Measurements from ENCODE around the gene AADACL2. TPM values are rescaled to one million over a fixed set of nuclear protein-coding genes. Genes with fewer than 3 reads are reported as not detected.
"Not testable (repeated sequence)": the region's sequence is repeated elsewhere in the genome, so short reads cannot be mapped to it uniquely, and the experiment has no call there.

Gene AADACL2
- total RNA-seq, 2 experiments from 2014 or later = not detected

DNA sequence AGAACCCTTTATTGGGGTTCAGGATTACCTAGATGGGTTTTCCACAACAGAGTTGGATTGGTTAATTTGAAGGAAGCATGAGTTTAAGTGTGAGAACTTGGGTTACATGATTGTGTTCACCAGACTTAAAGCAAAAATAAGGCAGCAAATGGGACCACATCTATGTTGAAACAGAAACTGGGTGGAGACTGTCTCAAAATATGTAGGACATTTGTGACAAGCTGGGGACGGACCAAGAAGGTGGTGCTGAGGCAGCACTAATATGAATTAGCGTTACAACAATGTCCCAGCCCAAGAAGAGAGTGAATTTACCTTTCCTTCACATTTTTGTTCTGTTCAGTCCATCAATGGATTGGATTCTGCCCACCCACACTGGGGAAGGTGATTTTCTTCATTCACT, 866 bp upstream of the AADACL2 start:
- Mint-ChIP-seq H3K27me3 (peaks cover 2% of the 10 kb centered on the region), H3K27ac (no peak overlapping the region), H3K9me3 (ENCODE audit: low read depth) (no peaks in the 10 kb centered on the region), H3K4me1 (no peaks in the 10 kb centered on the region), H3K4me3 (no peak overlapping the region), H3K36me3 (no peaks in the 10 kb centered on the region)
- DNase-seq = no peak
- no peak for ATAC-seq
- CTCF ChIA-PET = no interaction called here

DNA sequence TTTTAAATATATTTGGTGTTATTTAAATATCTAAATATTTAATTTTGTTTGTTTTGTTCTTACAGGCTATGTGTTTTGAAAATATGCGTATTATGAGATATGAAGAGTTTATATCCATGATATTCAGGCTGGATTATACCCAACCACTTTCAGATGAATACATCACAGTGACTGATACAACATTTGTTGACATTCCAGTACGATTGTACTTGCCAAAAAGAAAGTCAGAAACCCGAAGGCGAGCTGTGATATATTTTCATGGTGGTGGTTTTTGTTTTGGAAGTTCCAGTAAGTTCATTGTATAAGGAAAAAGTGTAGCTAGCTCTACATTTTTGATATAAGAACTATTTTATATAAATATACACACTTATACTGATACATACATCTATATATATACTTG, 6.9 kb downstream of the AADACL2 start:
- no peaks in the 10 kb centered on the region for H3K36me3 Mint-ChIP-seq
- DNase-seq (no peak), ATAC-seq (no peak)
- H3K4me3 Mint-ChIP-seq = no peak overlapping the region
- no peaks in the 10 kb centered on the region for H3K4me1 Mint-ChIP-seq
- peaks cover 2% of the 10 kb centered on the region for H3K27me3 Mint-ChIP-seq
- CTCF ChIA-PET = no interaction called here
- H3K27ac Mint-ChIP-seq = no peak overlapping the region
- H3K9me3 Mint-ChIP-seq (ENCODE audit: low read depth) = no peaks in the 10 kb centered on the region

DNA sequence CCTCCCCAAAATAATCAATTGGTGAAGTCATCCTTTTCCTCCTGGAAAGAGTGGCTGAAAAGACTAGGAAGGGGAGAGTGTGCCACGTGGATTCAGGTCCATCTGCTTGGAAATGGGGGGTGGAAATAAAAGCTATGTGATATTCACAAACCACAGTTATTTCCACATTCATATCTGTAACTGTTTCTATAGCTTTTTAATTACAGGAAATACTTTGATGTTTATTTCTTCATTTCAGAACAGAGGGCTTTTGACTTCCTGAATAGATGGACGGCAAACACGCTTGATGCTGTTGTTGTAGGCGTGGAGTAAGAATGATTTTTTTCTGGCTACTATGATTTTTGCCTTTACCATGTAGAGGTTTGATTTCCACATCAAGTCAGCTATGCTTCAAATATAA, 10.1 kb downstream of the AADACL2 start:
- H3K27me3 Mint-ChIP-seq = no peaks in the 10 kb centered on the region
- no peaks in the 10 kb centered on the region for H3K4me1 Mint-ChIP-seq
- CTCF ChIA-PET = no interaction called here
- H3K27ac Mint-ChIP-seq = no peak overlapping the region
- no peaks in the 10 kb centered on the region for H3K9me3 Mint-ChIP-seq (ENCODE audit: low read depth)
- ATAC-seq (no peak), DNase-seq (no peak)
- no peaks in the 10 kb centered on the region for H3K36me3 Mint-ChIP-seq
- H3K4me3 Mint-ChIP-seq = no peak overlapping the region

DNA sequence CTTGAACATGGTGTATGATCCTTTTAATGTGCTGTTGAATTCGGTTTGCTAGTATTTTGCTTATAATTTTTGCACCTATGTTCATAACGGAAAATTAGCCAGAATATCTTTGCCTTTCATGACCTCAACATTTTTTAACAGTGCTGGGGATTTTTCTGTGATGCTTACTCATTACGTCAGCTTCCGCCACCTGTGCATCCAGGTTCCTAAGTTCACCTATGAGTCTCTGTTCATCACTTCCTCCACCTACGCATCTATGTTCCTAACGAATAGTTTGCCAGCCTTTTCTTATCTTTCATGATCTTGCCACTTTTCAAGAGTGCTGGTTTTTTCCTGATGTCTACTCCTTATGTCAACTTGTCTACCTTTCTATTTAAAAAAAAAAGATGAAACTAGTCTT, 16.5 kb downstream of the AADACL2 start:
- Mint-ChIP-seq H3K4me3 (no peak overlapping the region), H3K9me3 (ENCODE audit: low read depth) (no peaks in the 10 kb centered on the region), H3K4me1 (no peaks in the 10 kb centered on the region), H3K27ac (no peak overlapping the region), H3K27me3 (peaks cover 2% of the 10 kb centered on the region), H3K36me3 (no peaks in the 10 kb centered on the region)
- CTCF ChIA-PET = no interaction called here
- DNase-seq = no peak
- no peak for ATAC-seq

DNA sequence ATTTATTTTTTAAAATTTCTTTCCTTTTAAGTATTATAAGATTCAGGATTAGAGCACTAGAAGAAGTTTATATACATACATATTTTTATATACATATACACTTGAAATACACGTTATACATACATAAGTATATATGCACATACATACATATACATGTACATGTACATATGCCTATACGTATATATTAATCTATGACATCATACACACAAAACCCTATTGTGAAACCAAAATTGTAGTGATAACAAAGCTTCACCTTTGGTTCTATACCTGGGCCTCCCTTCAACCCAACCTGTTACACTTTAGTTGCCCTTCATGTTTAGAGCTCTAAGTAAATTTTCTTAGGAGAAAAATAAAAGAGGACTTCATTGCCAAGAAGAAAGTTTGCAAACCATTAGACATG, 17.0 kb downstream of the AADACL2 start:
- CTCF ChIA-PET = no interaction called here
- Mint-ChIP-seq H3K27ac (no peak overlapping the region), H3K4me1 (no peaks in the 10 kb centered on the region), H3K27me3 (peaks cover 2% of the 10 kb centered on the region), H3K36me3 (no peaks in the 10 kb centered on the region), H3K9me3 (ENCODE audit: low read depth) (no peaks in the 10 kb centered on the region), H3K4me3 (no peak overlapping the region)
- ATAC-seq (no peak), DNase-seq (no peak)

DNA sequence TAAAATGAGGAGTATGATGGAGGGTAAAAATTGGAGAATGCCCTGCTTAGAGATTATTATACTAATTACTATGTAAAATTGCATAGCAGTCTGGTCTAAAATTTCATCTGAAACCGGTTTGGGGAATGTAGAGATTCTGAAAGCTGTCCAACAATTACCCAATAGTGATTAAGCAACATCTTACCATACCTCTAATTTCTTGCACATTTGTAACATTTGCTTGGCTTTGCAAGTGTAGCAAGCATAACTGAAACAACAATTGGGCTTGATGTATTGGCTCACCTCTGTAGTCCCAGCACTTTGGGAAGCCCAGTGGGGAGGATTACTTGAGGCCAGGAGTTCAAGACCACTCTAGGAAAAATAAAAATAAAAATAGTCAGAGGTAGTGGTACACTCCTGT, 17.4 kb downstream of the AADACL2 start:
- CTCF ChIA-PET = no interaction called here
- no peaks in the 10 kb centered on the region for H3K4me1 Mint-ChIP-seq

DNA sequence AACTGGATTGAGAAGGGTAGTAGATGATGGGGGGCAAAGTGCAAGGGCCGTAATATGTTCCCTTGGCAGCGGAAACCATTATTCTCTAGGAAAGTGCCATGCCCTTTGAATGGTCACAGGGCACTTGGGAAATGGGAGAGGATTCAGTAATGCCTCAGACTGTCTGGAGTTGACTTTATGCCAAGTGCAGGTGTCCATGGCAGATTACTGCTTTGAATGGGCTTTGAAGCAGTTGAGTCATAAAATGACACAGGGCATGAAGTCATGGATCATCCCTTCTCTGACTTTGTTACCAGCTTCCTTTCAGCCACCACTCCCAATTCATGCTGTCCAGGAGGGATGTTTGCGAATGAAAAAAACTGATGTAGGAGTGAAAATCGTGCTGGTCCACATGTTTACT, 20.1 kb downstream of the AADACL2 start:
- DNase-seq = no peak
- Mint-ChIP-seq H3K36me3 (no peaks in the 10 kb centered on the region), H3K27ac (no peak overlapping the region), H3K4me1 (no peaks in the 10 kb centered on the region), H3K4me3 (no peak overlapping the region), H3K27me3 (peaks cover 4% of the 10 kb centered on the region), H3K9me3 (ENCODE audit: low read depth) (no peaks in the 10 kb centered on the region)
- ATAC-seq = no peak
- CTCF ChIA-PET = no interaction called here

More for the DNA sequence above, 17.4 kb downstream of the AADACL2 start:
- H3K36me3 Mint-ChIP-seq = no peaks in the 10 kb centered on the region
- H3K9me3 Mint-ChIP-seq (ENCODE audit: low read depth) = no peaks in the 10 kb centered on the region
- H3K27ac Mint-ChIP-seq = no peak overlapping the region
- ATAC-seq = no peak
- DNase-seq = no peak
- no peak overlapping the region for H3K4me3 Mint-ChIP-seq
- peaks cover 2% of the 10 kb centered on the region for H3K27me3 Mint-ChIP-seq

DNA sequence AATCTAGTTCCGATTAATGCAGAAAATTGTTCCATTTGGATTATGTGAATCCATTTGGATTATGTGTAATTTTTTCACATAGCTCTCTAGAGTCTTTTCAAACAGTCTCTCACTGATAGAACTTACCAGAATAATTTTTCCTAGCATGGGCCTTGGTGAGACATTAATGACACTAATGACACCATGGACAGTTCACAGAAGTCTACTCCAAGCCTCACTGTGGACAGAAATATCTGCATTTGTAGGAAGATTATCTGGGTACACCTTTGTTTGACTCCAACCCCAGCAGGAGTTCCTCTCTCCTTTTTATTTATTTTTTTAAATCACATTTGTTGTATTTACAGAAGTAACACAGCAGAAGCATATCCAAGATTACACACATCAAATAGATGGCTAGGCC, 27.9 kb downstream of the AADACL2 start:
- Mint-ChIP-seq H3K4me3 (no peak overlapping the region), H3K36me3 (no peaks in the 10 kb centered on the region), H3K4me1 (no peaks in the 10 kb centered on the region), H3K27ac (no peak overlapping the region), H3K9me3 (ENCODE audit: low read depth) (no peaks in the 10 kb centered on the region), H3K27me3 (peaks cover 2% of the 10 kb centered on the region)
- DNase-seq (no peak), ATAC-seq (no peak)
- CTCF ChIA-PET = no interaction called here

DNA sequence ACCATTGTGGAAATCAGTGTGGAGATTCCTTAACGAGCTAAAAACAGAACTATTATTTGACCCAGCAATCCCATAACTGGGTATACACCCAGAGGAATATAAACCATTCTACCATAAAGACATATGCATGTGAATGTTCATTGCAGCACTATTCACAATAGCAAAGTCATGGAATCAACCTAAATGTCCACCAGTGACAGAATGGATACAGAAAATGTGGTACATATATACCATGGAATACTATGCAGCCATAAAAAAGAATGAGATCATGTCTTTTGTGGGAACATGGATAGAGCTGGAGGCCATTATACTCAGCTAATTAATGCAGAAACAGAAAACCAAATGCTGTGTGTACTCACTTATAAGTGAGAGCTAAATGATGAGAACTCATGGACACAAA, 31.0 kb downstream of the AADACL2 start:
- ATAC-seq; H3K9me3 Mint-ChIP-seq (ENCODE audit: low read depth); H3K36me3 Mint-ChIP-seq; DNase-seq; H3K4me1 Mint-ChIP-seq; H3K27ac Mint-ChIP-seq; H3K27me3 Mint-ChIP-seq; H3K4me3 Mint-ChIP-seq: not testable (repeated sequence)
- CTCF ChIA-PET = interaction anchor here (1.3 kb wide), 1 partner anchor 8 kb away, joined by 4 read pairs; no protein-coding TSS in a partner anchor

DNA sequence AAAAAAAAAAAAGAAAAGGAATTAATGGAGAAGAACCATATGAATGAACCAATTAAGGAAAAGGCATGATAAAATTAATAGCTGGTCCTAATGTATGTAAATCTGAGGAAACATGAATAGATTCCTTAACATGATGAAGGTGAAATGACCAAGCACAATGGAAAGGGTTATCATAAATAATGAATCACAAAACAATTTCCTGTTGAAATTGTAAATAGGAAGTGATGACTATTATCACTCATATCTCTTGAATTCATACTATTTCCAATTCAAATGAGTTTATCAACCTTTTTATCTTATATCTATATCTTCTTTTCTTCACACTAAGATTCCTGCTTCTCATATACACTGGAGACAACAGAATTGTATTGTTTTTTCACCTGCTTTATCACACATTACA, 32.0 kb downstream of the AADACL2 start:
- H3K9me3 Mint-ChIP-seq (ENCODE audit: low read depth) = no peaks in the 10 kb centered on the region
- no peak for ATAC-seq
- H3K4me1 Mint-ChIP-seq = no peaks in the 10 kb centered on the region
- H3K27me3 Mint-ChIP-seq = no peaks in the 10 kb centered on the region
- H3K27ac Mint-ChIP-seq = no peak overlapping the region
- no peak overlapping the region for H3K4me3 Mint-ChIP-seq
- DNase-seq = no peak
- no peaks in the 10 kb centered on the region for H3K36me3 Mint-ChIP-seq
- CTCF ChIA-PET = no interaction called here

DNA sequence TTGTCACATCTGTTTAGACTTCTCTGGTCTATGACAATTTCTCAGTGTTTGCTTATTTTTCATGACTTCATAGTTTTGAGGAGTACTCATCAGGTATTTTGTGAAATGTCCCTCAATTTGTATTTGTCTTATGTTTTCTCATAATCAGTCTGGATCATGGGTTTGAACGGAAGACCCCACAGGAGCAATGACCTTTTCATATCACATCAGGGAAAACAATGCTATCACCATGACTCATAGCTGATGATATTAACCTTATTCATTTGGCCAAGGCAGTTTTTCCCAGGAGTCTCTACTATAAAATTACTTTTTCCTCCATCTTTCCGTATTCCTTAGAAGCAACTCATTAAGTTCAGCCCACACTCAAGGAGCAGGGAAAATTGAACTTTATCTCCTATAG, 32.7 kb downstream of the AADACL2 start:
- Mint-ChIP-seq H3K9me3 (ENCODE audit: low read depth) (no peaks in the 10 kb centered on the region), H3K27ac (no peak overlapping the region), H3K4me3 (no peak overlapping the region), H3K36me3 (no peaks in the 10 kb centered on the region), H3K27me3 (no peaks in the 10 kb centered on the region), H3K4me1 (no peaks in the 10 kb centered on the region)
- CTCF ChIA-PET = no interaction called here
- ATAC-seq (no peak), DNase-seq (no peak)

DNA sequence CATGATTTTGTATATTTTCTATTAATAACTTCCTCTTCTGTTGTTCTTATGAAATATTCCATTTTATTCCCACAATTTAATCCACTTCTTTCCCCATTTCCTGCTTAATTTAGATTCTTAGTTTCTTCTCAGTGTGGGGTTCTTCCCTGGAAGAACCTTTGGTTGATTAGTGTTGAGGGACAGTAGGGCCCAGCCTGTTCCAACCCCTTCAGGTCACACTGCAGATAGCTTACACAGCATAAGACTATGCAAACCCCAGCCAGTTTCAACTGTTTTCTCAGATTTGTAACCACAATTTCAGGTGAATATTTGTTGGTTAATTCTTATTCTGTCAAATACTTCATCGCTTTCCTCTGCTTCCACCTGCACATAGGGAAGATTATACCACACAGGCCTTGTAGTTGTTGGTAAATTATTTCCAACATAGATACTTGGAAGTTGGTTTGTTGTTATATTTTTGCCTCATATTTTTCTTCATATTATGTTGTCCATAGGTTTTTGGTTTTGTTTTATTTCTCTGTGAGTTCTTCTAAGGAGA, 34.7 kb downstream of the AADACL2 start:
- Mint-ChIP-seq H3K36me3 (no peaks in the 10 kb centered on the region), H3K4me1 (no peaks in the 10 kb centered on the region), H3K4me3 (no peak overlapping the region), H3K9me3 (ENCODE audit: low read depth) (no peaks in the 10 kb centered on the region), H3K27me3 (peaks cover 5% of the 10 kb centered on the region), H3K27ac (no peak overlapping the region)
- DNase-seq (no peak), ATAC-seq (no peak)
- CTCF ChIA-PET = no interaction called here

DNA sequence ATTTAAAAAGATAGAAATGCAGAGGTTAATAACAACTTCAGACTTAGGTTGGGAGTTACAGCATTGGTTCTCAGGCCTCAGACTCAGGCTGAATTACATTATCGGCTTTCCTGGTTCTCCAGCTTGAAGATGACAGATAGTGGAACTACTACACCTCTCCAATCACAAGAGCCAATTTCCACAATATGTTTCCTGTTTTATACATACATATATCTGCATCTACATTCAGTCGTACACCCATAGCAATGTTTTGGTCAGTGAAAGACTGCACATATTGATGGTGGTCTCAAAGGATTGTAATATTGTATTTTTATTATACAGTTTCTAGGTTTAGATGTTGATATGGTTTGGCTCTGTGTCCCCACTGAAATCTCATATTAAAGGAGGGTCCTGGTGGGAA, 35.4 kb downstream of the AADACL2 start:
- Mint-ChIP-seq H3K27me3 (peaks cover 6% of the 10 kb centered on the region), H3K9me3 (ENCODE audit: low read depth) (no peaks in the 10 kb centered on the region), H3K27ac (no peak overlapping the region), H3K4me1 (no peaks in the 10 kb centered on the region), H3K36me3 (no peaks in the 10 kb centered on the region), H3K4me3 (no peak overlapping the region)
- DNase-seq = no peak
- no peak for ATAC-seq
- CTCF ChIA-PET = no interaction called here

DNA sequence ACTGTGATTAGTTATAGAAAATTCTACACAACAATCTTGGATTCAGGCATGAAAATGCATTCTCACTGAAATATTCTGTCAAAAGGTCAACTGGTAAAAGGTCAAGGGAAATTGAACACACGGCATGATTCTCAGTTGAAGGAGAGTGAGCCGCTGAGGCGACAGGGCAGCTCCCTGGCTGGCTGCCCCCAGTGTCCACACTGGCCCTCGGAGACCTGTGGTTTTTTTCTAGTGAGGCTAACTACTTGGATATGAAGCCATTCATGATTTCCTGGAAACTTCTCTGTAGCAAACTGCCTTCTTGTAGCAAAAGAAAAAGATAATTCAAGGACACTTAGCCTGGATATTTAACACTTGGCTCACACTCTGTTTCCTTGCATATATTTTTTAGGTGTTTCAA, 37.2 kb downstream of the AADACL2 start:
- Mint-ChIP-seq H3K9me3 (ENCODE audit: low read depth) (no peaks in the 10 kb centered on the region), H3K36me3 (no peaks in the 10 kb centered on the region), H3K27ac (no peak overlapping the region), H3K4me3 (no peak overlapping the region), H3K4me1 (no peaks in the 10 kb centered on the region), H3K27me3 (peaks cover 10% of the 10 kb centered on the region)
- DNase-seq (no peak), ATAC-seq (no peak)
- CTCF ChIA-PET = no interaction called here

DNA sequence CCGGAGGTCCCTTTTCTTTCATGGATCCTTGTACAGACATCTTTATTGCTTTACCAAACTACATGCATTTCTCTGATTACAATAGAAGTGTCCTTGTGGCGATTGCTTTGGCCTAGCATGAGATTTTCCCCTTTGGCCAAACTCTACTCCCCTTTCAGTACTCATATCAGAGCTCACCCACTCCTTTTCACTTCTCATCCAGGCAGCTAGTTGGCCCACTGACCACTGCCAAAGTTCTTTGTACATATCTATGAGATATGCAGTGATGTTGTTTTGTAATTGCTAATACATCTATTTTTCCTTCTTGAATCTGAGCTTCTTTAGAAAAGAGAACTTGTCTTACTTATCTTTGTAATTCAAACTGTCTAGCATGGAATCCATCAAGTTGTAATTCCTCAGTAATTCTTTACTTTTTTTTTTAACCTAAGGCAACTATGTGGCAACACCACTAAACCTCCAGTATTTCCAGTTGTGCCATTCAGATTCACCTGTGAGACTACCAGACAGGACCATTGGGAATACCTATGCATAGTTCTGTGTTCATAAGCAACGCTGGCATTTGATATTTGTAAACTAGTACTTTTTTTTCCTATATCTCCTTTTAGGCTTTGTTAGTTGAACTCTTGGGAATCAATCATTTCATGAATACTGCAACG, 39.2 kb downstream of the AADACL2 start:
- H3K27ac Mint-ChIP-seq = no peak overlapping the region
- DNase-seq (no peak), ATAC-seq (no peak)
- no peaks in the 10 kb centered on the region for H3K4me1 Mint-ChIP-seq
- peaks cover 10% of the 10 kb centered on the region for H3K27me3 Mint-ChIP-seq
- CTCF ChIA-PET = interaction anchor here (0.6 kb wide), 1 partner anchor 9 kb away, joined by 4 read pairs; no protein-coding TSS in a partner anchor
- H3K9me3 Mint-ChIP-seq (ENCODE audit: low read depth) = no peaks in the 10 kb centered on the region
- no peaks in the 10 kb centered on the region for H3K36me3 Mint-ChIP-seq
- H3K4me3 Mint-ChIP-seq = no peak overlapping the region
